ENCODE measurements around the gene CPVL. TPM values are rescaled to one million over a fixed set of nuclear protein-coding genes. Genes with fewer than 3 reads are reported as not detected.

Gene CPVL
- total and polyA plus RNA-seq, 4 donors = 16.6 to 34.8 (median 17.6) TPM

- Histone ChIP-seq H3K4me3 (no peak overlapping the region), H3K9ac (ENCODE audit: insufficient read depth in 1 of 2, low read length in 2 of 2) (no peak overlapping the region), H3K9me3 (ENCODE audit: control insufficient read depth in 4 of 4, insufficient read depth in 3 of 4, low read length in 3 of 4) (no peaks in the 10 kb centered on the region), H3K27me3 (ENCODE audit: control insufficient read depth in 3 of 3, insufficient read depth in 3 of 3, low read length in 2 of 3) (no peaks in the 10 kb centered on the region), H3K36me3 (ENCODE audit: control insufficient read depth in 4 of 4, insufficient read depth in 4 of 4, low read length in 4 of 4) (no peaks in the 10 kb centered on the region), H3K4me1 (ENCODE audit: control insufficient read depth in 5 of 5, insufficient read depth in 5 of 5, low read length in 5 of 5) (peaks cover 0 to 34% (median 15%) of the 10 kb centered on the region in 5 donors), H3K27ac (ENCODE audit: low read depth in 1 of 2, low read length in 1 of 2) (no peak overlapping the region)
- no peak for TF ChIP-seq CTCF (IDR thresholded peaks at IDR 0.05; ENCODE audit: control extremely low read depth, extremely low read depth)
- no peak for ATAC-seq (ENCODE audit: insufficient read depth, low FRiP score)
- no peak for DNase-seq
- WGBS, 2 donors = 90 to 96% methylated on average over 5 of the region's 5 CpGs
Observed at GRCh38 chr7:29076631-29077030, 69.7 kb downstream of the CPVL start.

- H3K36me3 ChIP-seq (ENCODE audit: control insufficient read depth in 4 of 4, insufficient read depth in 4 of 4, low read length in 4 of 4) = no peaks in the 10 kb centered on the region
- H3K4me3 ChIP-seq = no peak overlapping the region
- no peak overlapping the region for H3K27ac ChIP-seq (ENCODE audit: low read depth in 1 of 2, low read length in 1 of 2)
- 71 to 76% methylated on average over 1 of the region's 1 CpG for WGBS, 2 donors
- no peaks in the 10 kb centered on the region for H3K27me3 ChIP-seq (ENCODE audit: control insufficient read depth in 3 of 3, insufficient read depth in 3 of 3, low read length in 2 of 3)
- no peak overlapping the region for H3K9ac ChIP-seq (ENCODE audit: insufficient read depth in 1 of 2, low read length in 2 of 2)
- DNase-seq (no peak), ATAC-seq (ENCODE audit: insufficient read depth, low FRiP score) (no peak)
- H3K4me1 ChIP-seq (ENCODE audit: control insufficient read depth in 5 of 5, insufficient read depth in 5 of 5, low read length in 5 of 5) = peaks cover 0 to 36% (median 15%) of the 10 kb centered on the region in 5 donors
- TF ChIP-seq CTCF (IDR thresholded peaks at IDR 0.05; ENCODE audit: control extremely low read depth, extremely low read depth) = no peak
- no peaks in the 10 kb centered on the region for H3K9me3 ChIP-seq (ENCODE audit: control insufficient read depth in 4 of 4, insufficient read depth in 3 of 4, low read length in 3 of 4)
Observed at GRCh38 chr7:29075606-29076005, 70.7 kb downstream of the CPVL start.

GRCh38 chr7:29071203-29071874 is 75.0 kb downstream of the CPVL start:
- DNase-seq = peak; percentile 40 to 70 (median 53)
- TF ChIP-seq CTCF (IDR thresholded peaks at IDR 0.05; ENCODE audit: control extremely low read depth, extremely low read depth) = no peak
- 63 to 74% methylated on average over 5 of the region's 5 CpGs for WGBS, 2 donors
- H3K4me3 ChIP-seq = no peak overlapping the region
- no peaks in the 10 kb centered on the region for H3K36me3 ChIP-seq (ENCODE audit: control insufficient read depth in 4 of 4, insufficient read depth in 4 of 4, low read length in 4 of 4)
- H3K27me3 ChIP-seq (ENCODE audit: control insufficient read depth in 3 of 3, insufficient read depth in 3 of 3, low read length in 2 of 3) = no peaks in the 10 kb centered on the region
- no peak overlapping the region for H3K27ac ChIP-seq (ENCODE audit: low read depth in 1 of 2, low read length in 1 of 2)
- ATAC-seq (ENCODE audit: insufficient read depth, low FRiP score) = no peak
- H3K9ac ChIP-seq (ENCODE audit: insufficient read depth in 1 of 2, low read length in 2 of 2) = no peak overlapping the region
- peaks cover 0 to 42% (median 24%) of the 10 kb centered on the region in 5 donors for H3K4me1 ChIP-seq (ENCODE audit: control insufficient read depth in 5 of 5, insufficient read depth in 5 of 5, low read length in 5 of 5)
- H3K9me3 ChIP-seq (ENCODE audit: control insufficient read depth in 4 of 4, insufficient read depth in 3 of 4, low read length in 3 of 4) = no peaks in the 10 kb centered on the region

- peak; percentile 32 to 71 (median 58) for DNase-seq
- 89 to 95% methylated on average over 2 of the region's 2 CpGs for WGBS, 2 donors
- no peaks in the 10 kb centered on the region for H3K27me3 ChIP-seq (ENCODE audit: control insufficient read depth in 3 of 3, insufficient read depth in 3 of 3, low read length in 2 of 3)
- no peak overlapping the region for H3K9ac ChIP-seq (ENCODE audit: insufficient read depth in 1 of 2, low read length in 2 of 2)
- no peak overlapping the region for H3K27ac ChIP-seq (ENCODE audit: low read depth in 1 of 2, low read length in 1 of 2)
- H3K36me3 ChIP-seq (ENCODE audit: control insufficient read depth in 4 of 4, insufficient read depth in 4 of 4, low read length in 4 of 4) = no peaks in the 10 kb centered on the region
- peaks cover 0 to 65% (median 25%) of the 10 kb centered on the region in 5 donors for H3K4me1 ChIP-seq (ENCODE audit: control insufficient read depth in 5 of 5, insufficient read depth in 5 of 5, low read length in 5 of 5)
- no peak for ATAC-seq (ENCODE audit: insufficient read depth, low FRiP score)
- TF ChIP-seq CTCF (IDR thresholded peaks at IDR 0.05; ENCODE audit: control extremely low read depth, extremely low read depth) = no peak
- no peak overlapping the region for H3K4me3 ChIP-seq
- H3K9me3 ChIP-seq (ENCODE audit: control insufficient read depth in 4 of 4, insufficient read depth in 3 of 4, low read length in 3 of 4) = no peaks in the 10 kb centered on the region
Observed at GRCh38 chr7:29066641-29067040, 79.7 kb downstream of the CPVL start.

All from lung (tissue), 12 donors.